Adipocyte (in vitro differentiated cells): ENCODE measurements around the gene DNAJB1.
A peak's percentile ranks its signal among the peaks of the same experiment; 100 is the strongest.
"Not testable (repeated sequence)": the region's sequence is repeated elsewhere in the genome, so short reads cannot be mapped to it uniquely, and the experiment has no call there.

Experiments
- DNase-seq: peaks from one replicate; pipeline ENCODE4 v3.0.0-alpha.2; 2015; ENCODE audit warnings: low read depth
- H3K27me3 ChIP-seq: replicated peaks from 2 replicates; pipeline ENCODE4 v1.7.0; 2013; ENCODE audit warnings: mild to moderate bottlenecking, low read length, moderate library complexity; ENCODE audit not compliant: control insufficient read depth, insufficient read depth
- H3K36me3 ChIP-seq: 2 replicates; pipeline ENCODE4 v1.7.0; 2013; ENCODE audit warnings: low read length, mild to moderate bottlenecking, moderate library complexity; ENCODE audit not compliant: control insufficient read depth, insufficient read depth, severe bottlenecking
- H3K4me1 ChIP-seq: 2 replicates; pipeline ENCODE4 v1.7.0; 2013; ENCODE audit warnings: mild to moderate bottlenecking, low read length, moderate library complexity; ENCODE audit not compliant: control insufficient read depth, insufficient read depth
- H3K4me3 ChIP-seq: 2 replicates; pipeline ENCODE4 v1.7.0; 2013; ENCODE audit warnings: mild to moderate bottlenecking, low read length, moderate library complexity
- H3K9ac ChIP-seq: 2 replicates; pipeline ENCODE4 v1.7.0; 2013; ENCODE audit warnings: mild to moderate bottlenecking, low read length, moderate library complexity
- H3K9me3 ChIP-seq: 2 replicates; pipeline ENCODE4 v1.7.0; 2013; ENCODE audit warnings: mild to moderate bottlenecking, low read length, moderate library complexity; ENCODE audit not compliant: control insufficient read depth

DNAJB1 gene

GRCh38 chr19:14517840-14518505 lies at the start of gene DNAJB1:
Gene DNAJB1 (minus strand): TSS chr19:14518397. CDS start chr19:14518349, 48 bp downstream.
- no peaks in the 10 kb centered on the region for H3K9me3 ChIP-seq

GRCh38 chr19:14567079-14567478 lies 48.9 kb upstream of the DNAJB1 start:
- Histone ChIP-seq H3K36me3 (peaks cover 24% of the 10 kb centered on the region), H3K27me3 (no peaks in the 10 kb centered on the region)
- no peak for DNase-seq

More at GRCh38 chr19:14517840-14518505, at the start of gene DNAJB1:
- H3K4me3 ChIP-seq, result peak within 1 kb of the TSS; percentile 84
- peak; percentile 90 for DNase-seq
- H3K9ac ChIP-seq, result peak within 1 kb of the TSS; percentile 99
- peaks cover 30% of the 10 kb centered on the region for H3K36me3 ChIP-seq
- no peaks in the 10 kb centered on the region for H3K27me3 ChIP-seq
- H3K4me1 ChIP-seq, result peaks cover 35% of the 10 kb centered on the region

GRCh38 chr19:14566712-14567077 lies 48.5 kb upstream of the DNAJB1 start:
- peaks cover 24% of the 10 kb centered on the region for H3K36me3 ChIP-seq
- DNase-seq, result no peak
- H3K9ac ChIP-seq, result no peak overlapping the region
- H3K4me1 ChIP-seq, result peaks cover 16% of the 10 kb centered on the region
- H3K27me3 ChIP-seq, result no peaks in the 10 kb centered on the region
- H3K9me3 ChIP-seq, result no peaks in the 10 kb centered on the region
- H3K4me3 ChIP-seq, result no peak overlapping the region

More at GRCh38 chr19:14567079-14567478, 48.9 kb upstream of the DNAJB1 start:
- Histone ChIP-seq H3K4me3 (no peak overlapping the region), H3K9ac (no peak overlapping the region), H3K9me3 (no peaks in the 10 kb centered on the region), H3K4me1 (peaks cover 12% of the 10 kb centered on the region)

GRCh38 chr19:14565765-14566711 lies 47.8 kb upstream of the DNAJB1 start:
- Histone ChIP-seq H3K4me1 (peaks cover 21% of the 10 kb centered on the region), H3K9ac (no peak overlapping the region), H3K36me3 (peaks cover 24% of the 10 kb centered on the region), H3K27me3 (no peaks in the 10 kb centered on the region), H3K9me3 (no peaks in the 10 kb centered on the region), H3K4me3 (no peak overlapping the region)
- DNase-seq, result no peak

- no peaks in the 10 kb centered on the region for H3K27me3 ChIP-seq
- peaks cover 22% of the 10 kb centered on the region for H3K4me1 ChIP-seq
- H3K9ac ChIP-seq, result no peak overlapping the region
- H3K36me3 ChIP-seq, result peaks cover 24% of the 10 kb centered on the region
- no peak overlapping the region for H3K4me3 ChIP-seq
- no peak for DNase-seq
- no peaks in the 10 kb centered on the region for H3K9me3 ChIP-seq
These were observed 47.1 kb upstream of the DNAJB1 start for GRCh38 chr19:14565298-14565679.

GRCh38 chr19:14564652-14565297 lies 46.6 kb upstream of the DNAJB1 start:
- H3K27me3 ChIP-seq, H3K9ac ChIP-seq, H3K4me3 ChIP-seq, H3K9me3 ChIP-seq, DNase-seq: not testable (repeated sequence)
- H3K4me1 ChIP-seq, result peaks cover 27% of the 10 kb centered on the region
- peaks cover 24% of the 10 kb centered on the region for H3K36me3 ChIP-seq

- Histone ChIP-seq H3K4me3 (no peak overlapping the region), H3K4me1 (peaks cover 28% of the 10 kb centered on the region), H3K9me3 (no peaks in the 10 kb centered on the region), H3K36me3 (peaks cover 24% of the 10 kb centered on the region), H3K9ac (no peak overlapping the region), H3K27me3 (no peaks in the 10 kb centered on the region)
- DNase-seq, result no peak
These were observed 45.9 kb upstream of the DNAJB1 start for GRCh38 chr19:14563989-14564651.

GRCh38 chr19:14563590-14563926 lies 45.4 kb upstream of the DNAJB1 start:
- DNase-seq, result no peak
- no peaks in the 10 kb centered on the region for H3K27me3 ChIP-seq
- peaks cover 28% of the 10 kb centered on the region for H3K4me1 ChIP-seq
- H3K9ac ChIP-seq, result no peak overlapping the region
- H3K9me3 ChIP-seq, result no peaks in the 10 kb centered on the region
- no peak overlapping the region for H3K4me3 ChIP-seq
- H3K36me3 ChIP-seq, result peaks cover 24% of the 10 kb centered on the region

- H3K4me3 ChIP-seq, result no peak overlapping the region
- DNase-seq, result no peak
- peaks cover 28% of the 10 kb centered on the region for H3K4me1 ChIP-seq
- peaks cover 24% of the 10 kb centered on the region for H3K36me3 ChIP-seq
- no peaks in the 10 kb centered on the region for H3K27me3 ChIP-seq
- no peak overlapping the region for H3K9ac ChIP-seq
- H3K9me3 ChIP-seq, result no peaks in the 10 kb centered on the region
These were observed 44.7 kb upstream of the DNAJB1 start for GRCh38 chr19:14562660-14563589.

- Histone ChIP-seq H3K4me3 (no peak overlapping the region), H3K9me3 (no peaks in the 10 kb centered on the region), H3K36me3 (peaks cover 17% of the 10 kb centered on the region), H3K4me1 (peaks cover 28% of the 10 kb centered on the region), H3K27me3 (no peaks in the 10 kb centered on the region), H3K9ac (peak overlapping the region; percentile 79)
- DNase-seq, result peak; percentile 14
These were observed 43.7 kb upstream of the DNAJB1 start for GRCh38 chr19:14561847-14562351.
